Psoas muscle (tissue), 8 donors: Measurements from ENCODE around the gene ALDH6A1. TPM values are rescaled to one million over a fixed set of nuclear protein-coding genes. Genes with fewer than 3 reads are reported as not detected.

ENCODE experiments used
- ATAC-seq, 4 donors: fragments of 200-7000 bp; cut with Tn5 transposase; one replicate each; pipeline ENCODE4 v1.9.1; 2020; ENCODE audit warnings: moderate library complexity in 3 of 4, mild to moderate bottlenecking in 2 of 4
- DNase-seq, 2 donors: peaks; one replicate each; pipeline ENCODE4 v3.0.0-alpha.2; 2020
- H3K27ac ChIP-seq: fragments of 200-600 bp; one replicate; pipeline ENCODE4 v1.8.0; 2022
- H3K27me3 ChIP-seq, 3 donors: fragments of 200-600 bp in 1 of 3; one replicate each; pipeline versions ENCODE4 v1.6.1 to v1.8.0; 2013 to 2022; ENCODE audit warnings: low read length in 2 of 3, mild to moderate bottlenecking in 2 of 3, moderate library complexity in 1 of 3; ENCODE audit not compliant: insufficient read depth in 3 of 3
- H3K36me3 ChIP-seq, 2 donors: fragments of 200-600 bp in 1 of 2; one replicate each; pipeline versions ENCODE4 v1.6.1 to v1.8.0; 2013 to 2022; ENCODE audit warnings: low read depth in 1 of 2, mild to moderate bottlenecking in 1 of 2, moderate library complexity in 1 of 2; ENCODE audit not compliant: insufficient read depth in 1 of 2
- H3K4me1 ChIP-seq: fragments of 200-600 bp; one replicate; pipeline ENCODE4 v1.8.0; 2022
- H3K4me3 ChIP-seq: fragments of 200-600 bp; one replicate; pipeline ENCODE4 v1.8.0; 2022; ENCODE audit warnings: mild to moderate bottlenecking
- H3K9me3 ChIP-seq: fragments of 200-600 bp; one replicate; pipeline ENCODE4 v1.8.0; 2022
- whole genome bisulfite sequencing, 3 donors: extraction: QIAGEN DNeasy Blood & Tissue Kit; methylation state at CpG; one replicate each; pipeline versions ENCODE4 v1.1.6 to v1.1.7; 2013; 5-methylcytosine and 5-hydroxymethylcytosine counted together
- intact Hi-C, 2 donors: fragments of 100-400 bp; cut with DNase I; formaldehyde crosslinking; loops; one replicate each; pipeline versions ENCODE4 v1.11.0 to v1.14.2; 2022
- polyA plus RNA-seq, 3 donors: library from polyadenylated mRNA; stranded (reverse); fragments of 200-250 nt; gene quantifications; one replicate each; pipeline ENCODE4 v1.2.3, GENCODE V29; 2013
- total RNA-seq, 4 donors: library from RNA; stranded (reverse); fragmentation: NEBNext Ultra II Directional in 2 of 4; extraction: Animal tissue kit (Norgen Biotek cat#: 25700) in 2 of 4; gene quantifications; one replicate each; pipeline versions ENCODE4 v1.2.1 to v1.2.4, GENCODE V29; 2021 to 2023
- TF ChIP-seq, protein P1 (sequence below): fragments of 200-600 bp; IDR thresholded peaks from one replicate; pipeline ENCODE4 v1.8.0; 2022; ENCODE audit warnings: antibody characterized with exemption
- donor health status: healthy with polysubstance abuse.
- donor health status: DM: no; HTN: no; CAD: no; lungs with moderate emphysema.
- donor health status: Bipolar disorder and iron deficiency.
- donor health status: healthy.
- donor health status: DM: yes; HTN: yes; CAD: no.
- donor health status: DM: no; HTN: no; CAD: no.
- donor health status: DM: no; HTN: no; CAD: no.
- donor health status: DM: yes; HTN: yes; CAD: no.

The ALDH6A1 gene
- total and polyA plus RNA-seq, 7 donors, result 7.3 to 60.5 (median 22.3) TPM

GRCh38 chr14:74080820-74081460, 3.3 kb downstream of the ALDH6A1 start:
- H3K4me1 ChIP-seq, result peaks cover 14% of the 10 kb centered on the region

DNA sequence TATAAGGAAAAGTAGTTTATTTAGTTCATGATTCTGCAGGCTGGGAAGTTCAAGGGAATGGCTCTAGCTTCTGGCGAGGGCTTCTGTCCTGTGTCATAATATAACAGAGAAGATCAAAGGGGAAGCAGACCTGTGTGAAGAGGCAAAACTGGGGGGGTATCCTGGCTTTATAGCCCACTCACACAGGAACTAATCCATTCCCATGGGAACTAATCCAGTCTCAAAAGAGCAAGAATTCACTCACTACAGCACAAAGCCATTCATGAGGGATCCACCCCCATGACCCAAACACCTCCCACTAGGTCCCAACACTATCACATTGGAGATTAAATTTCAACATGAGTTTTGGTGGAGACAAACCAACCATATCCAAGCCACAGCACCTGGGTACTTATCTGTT, 6.9 kb downstream of the ALDH6A1 start:
- Histone ChIP-seq H3K27me3 (no peaks in the 10 kb centered on the region), H3K4me1 (no peaks in the 10 kb centered on the region), H3K36me3 (peaks cover 0 to 26% of the 10 kb centered on the region in 2 donors), H3K27ac (no peak overlapping the region), H3K9me3 (no peaks in the 10 kb centered on the region), H3K4me3 (no peak overlapping the region)
- ATAC-seq (no peak), DNase-seq (no peak)
- 59 to 85% (median 83%) methylated on average over 1 of the region's 1 CpG for WGBS, 3 donors
- TF ChIP-seq, protein P1, sequence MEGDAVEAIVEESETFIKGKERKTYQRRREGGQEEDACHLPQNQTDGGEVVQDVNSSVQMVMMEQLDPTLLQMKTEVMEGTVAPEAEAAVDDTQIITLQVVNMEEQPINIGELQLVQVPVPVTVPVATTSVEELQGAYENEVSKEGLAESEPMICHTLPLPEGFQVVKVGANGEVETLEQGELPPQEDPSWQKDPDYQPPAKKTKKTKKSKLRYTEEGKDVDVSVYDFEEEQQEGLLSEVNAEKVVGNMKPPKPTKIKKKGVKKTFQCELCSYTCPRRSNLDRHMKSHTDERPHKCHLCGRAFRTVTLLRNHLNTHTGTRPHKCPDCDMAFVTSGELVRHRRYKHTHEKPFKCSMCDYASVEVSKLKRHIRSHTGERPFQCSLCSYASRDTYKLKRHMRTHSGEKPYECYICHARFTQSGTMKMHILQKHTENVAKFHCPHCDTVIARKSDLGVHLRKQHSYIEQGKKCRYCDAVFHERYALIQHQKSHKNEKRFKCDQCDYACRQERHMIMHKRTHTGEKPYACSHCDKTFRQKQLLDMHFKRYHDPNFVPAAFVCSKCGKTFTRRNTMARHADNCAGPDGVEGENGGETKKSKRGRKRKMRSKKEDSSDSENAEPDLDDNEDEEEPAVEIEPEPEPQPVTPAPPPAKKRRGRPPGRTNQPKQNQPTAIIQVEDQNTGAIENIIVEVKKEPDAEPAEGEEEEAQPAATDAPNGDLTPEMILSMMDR, result no peak
- intact Hi-C loops, result no loop called here

More at GRCh38 chr14:74080820-74081460, 3.3 kb downstream of the ALDH6A1 start:
- Histone ChIP-seq H3K36me3 (no peaks in the 10 kb centered on the region), H3K27ac (peak overlapping the region; percentile 40), H3K27me3 (no peaks in the 10 kb centered on the region), H3K4me3 (no peak overlapping the region), H3K9me3 (no peaks in the 10 kb centered on the region)
- intact Hi-C loops, result no loop called here
- TF ChIP-seq, protein P1, result no peak
- ATAC-seq (no peak), DNase-seq (no peak)
- 56 to 63% (median 58%) methylated on average over 4 of the region's 4 CpGs for WGBS, 3 donors

DNA sequence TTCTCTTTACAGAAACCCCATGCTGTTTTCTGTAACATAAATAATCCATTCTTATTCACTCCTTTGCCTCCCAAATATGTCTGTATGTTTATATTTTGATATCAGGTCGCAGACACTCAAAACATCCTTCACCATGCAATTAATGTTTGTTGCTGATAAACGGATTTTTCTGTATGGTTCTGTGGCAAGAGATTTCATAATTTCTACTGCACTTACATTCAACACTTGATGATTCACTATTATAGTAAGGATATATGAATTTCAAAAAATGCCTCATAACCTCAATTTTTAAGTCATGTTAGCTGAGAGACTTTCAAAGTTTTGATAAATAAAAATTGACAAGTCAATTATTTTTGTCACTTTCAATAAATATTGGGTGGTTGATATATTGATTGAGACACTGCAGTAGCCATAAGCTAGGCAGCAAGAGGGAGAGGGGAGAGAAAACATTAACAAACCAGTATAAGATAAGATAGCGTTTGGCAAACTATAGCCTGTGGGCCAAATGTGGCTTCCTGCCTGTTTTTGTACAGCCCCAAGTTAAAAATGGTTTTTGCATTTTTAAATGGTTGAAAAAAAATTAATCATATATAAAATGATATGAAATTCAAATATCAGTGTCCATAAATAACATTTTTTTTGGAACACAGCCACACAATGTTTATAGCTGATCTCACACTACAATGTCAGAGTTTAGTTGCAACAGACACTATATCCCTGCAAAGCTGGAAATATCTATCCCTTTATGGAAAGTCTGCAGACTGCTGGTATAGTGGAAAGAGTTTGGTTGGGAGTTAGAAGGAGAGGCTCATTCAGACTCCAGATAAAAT, 18.3 kb downstream of the ALDH6A1 start:
- H3K36me3 ChIP-seq, result peaks cover 9 to 97% of the 10 kb centered on the region in 2 donors
- intact Hi-C loops, result no loop called here
- no peaks in the 10 kb centered on the region for H3K27me3 ChIP-seq

DNA sequence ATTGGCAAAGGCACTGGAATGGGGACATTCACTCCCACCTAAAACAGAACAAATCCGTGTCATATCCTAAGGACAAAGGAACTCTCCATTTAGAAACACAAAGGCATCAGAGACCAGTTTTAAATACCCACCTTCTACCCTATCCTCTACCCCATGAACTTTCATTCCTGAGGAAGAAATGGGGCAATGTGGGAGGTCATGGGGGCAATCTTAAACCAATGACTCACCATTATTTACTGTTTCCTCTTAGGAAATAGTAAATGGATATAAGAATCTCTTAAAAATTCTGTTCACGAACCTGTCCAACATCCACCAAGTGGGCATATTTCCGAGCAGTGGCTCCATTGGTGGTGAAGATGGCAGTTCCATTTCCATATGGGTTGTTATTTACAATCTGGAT, 19.4 kb downstream of the ALDH6A1 start:
- DNase-seq (no peak), ATAC-seq (no peak)
- H3K27ac ChIP-seq, result no peak overlapping the region
- WGBS, 3 donors, result 89 to 94% (median 94%) methylated on average over 3 of the region's 3 CpGs
- no peaks in the 10 kb centered on the region for H3K27me3 ChIP-seq
- no peaks in the 10 kb centered on the region for H3K4me1 ChIP-seq
- H3K4me3 ChIP-seq, result no peak overlapping the region
- H3K9me3 ChIP-seq, result no peaks in the 10 kb centered on the region
- intact Hi-C loops, result no loop called here
- peaks cover 8 to 98% of the 10 kb centered on the region in 2 donors for H3K36me3 ChIP-seq
- TF ChIP-seq, protein P1, result no peak

More for the DNA sequence above, 18.3 kb downstream of the ALDH6A1 start:
- no peak for DNase-seq
- Histone ChIP-seq H3K9me3 (no peaks in the 10 kb centered on the region), H3K4me3 (no peak overlapping the region), H3K27ac (no peak overlapping the region), H3K4me1 (no peaks in the 10 kb centered on the region)
- TF ChIP-seq, protein P1, result no peak
- 89 to 97% (median 92%) methylated on average over 3 of the region's 3 CpGs for WGBS, 3 donors
- no peak for ATAC-seq
